Endodermal cell (in vitro differentiated cells): ENCODE measurements around the gene KCNQ4. TPM values are rescaled to one million over a fixed set of nuclear protein-coding genes. Genes with fewer than 3 reads are reported as not detected.

Source experiments
- DNase-seq: peaks from one replicate; pipeline ENCODE4 v3.0.0-alpha.2; 2017
- H3K27ac ChIP-seq: 2 replicates; pipeline ENCODE4 v1.5.1; 2013; ENCODE audit warnings: mild to moderate bottlenecking, low read depth, low read length, moderate library complexity
- H3K27me3 ChIP-seq: 2 replicates; pipeline ENCODE4 v1.6.1; 2013; ENCODE audit warnings: mild to moderate bottlenecking, low read length, moderate library complexity; ENCODE audit not compliant: insufficient read depth, control insufficient read depth, poor library complexity, severe bottlenecking
- H3K36me3 ChIP-seq: 2 replicates; pipeline ENCODE4 v1.7.0; 2013; ENCODE audit warnings: mild to moderate bottlenecking, low read length, moderate library complexity; ENCODE audit not compliant: control insufficient read depth, insufficient read depth
- H3K4me1 ChIP-seq: one replicate; pipeline ENCODE4 v1.7.0; 2013; ENCODE audit warnings: low read length; ENCODE audit not compliant: control insufficient read depth, insufficient read depth
- H3K4me3 ChIP-seq: 2 replicates; pipeline ENCODE4 v1.5.1; 2013; ENCODE audit warnings: mild to moderate bottlenecking, low read length, moderate library complexity
- H3K9ac ChIP-seq: 2 replicates; pipeline ENCODE4 v1.6.1; 2013; ENCODE audit warnings: mild to moderate bottlenecking, low read length, moderate library complexity; ENCODE audit not compliant: poor library complexity, severe bottlenecking; ENCODE audit errors: extremely low read depth
- H3K9me3 ChIP-seq: 2 replicates; pipeline ENCODE4 v1.6.1; 2013; ENCODE audit warnings: mild to moderate bottlenecking, low read length, moderate library complexity; ENCODE audit not compliant: control insufficient read depth
- H3K27ac Mint-ChIP-seq: 2 replicates; pipeline ENCODE4 v1.8.0; 2020; ENCODE audit warnings: mixed read lengths
- H3K27me3 Mint-ChIP-seq: 2 replicates; pipeline ENCODE4 v1.8.0; 2021; ENCODE audit warnings: mild to moderate bottlenecking, mixed read lengths; ENCODE audit not compliant: insufficient read depth
- H3K36me3 Mint-ChIP-seq: 2 replicates; pipeline ENCODE4 v1.8.0; 2020; ENCODE audit warnings: low read depth, mixed read lengths
- H3K4me1 Mint-ChIP-seq: 2 replicates; pipeline ENCODE4 v1.8.0; 2020; ENCODE audit warnings: mixed read lengths
- H3K4me3 Mint-ChIP-seq: 2 replicates; pipeline ENCODE4 v1.8.0; 2020; ENCODE audit warnings: mild to moderate bottlenecking, moderate library complexity, mixed read lengths
- H3K9me3 Mint-ChIP-seq: 2 replicates; pipeline ENCODE4 v1.8.0; 2020; ENCODE audit warnings: mild to moderate bottlenecking, mixed read lengths
- CTCF ChIP-seq: fragments of 200-600 bp; sonication (generic); conservative IDR thresholded peaks from 2 replicates; pipeline ENCODE4 v1.5.0; 2021; ENCODE audit warnings: antibody characterized with exemption, mild to moderate bottlenecking
- WGBS, 2 experiments: methylation state at CpG; one replicate each; pipeline versions ENCODE4 v1.1.5 to v1.1.7; 2013; ENCODE audit warnings: missing lambda C conversion rate in 2 of 2, mixed read lengths in 1 of 2; ENCODE audit not compliant: insufficient coverage in 1 of 2, insufficient read length in 1 of 2; 5-methylcytosine and 5-hydroxymethylcytosine counted together
- total RNA-seq, 2 donors: library from RNA; stranded (reverse); fragmentation: NEBNext Ultra II Directional in 1 of 2; extraction: Animal tissue kit (Norgen Biotek cat#: 25700) in 1 of 2; gene quantifications; 2 replicates in 1 of 2; 3 replicates in 1 of 2; pipeline ENCODE4 v1.2.1, GENCODE V29; 2021

KCNQ4 gene
- total RNA-seq, 2 donors from 2014 or later = 0.22 to 0.88 TPM

DNA sequence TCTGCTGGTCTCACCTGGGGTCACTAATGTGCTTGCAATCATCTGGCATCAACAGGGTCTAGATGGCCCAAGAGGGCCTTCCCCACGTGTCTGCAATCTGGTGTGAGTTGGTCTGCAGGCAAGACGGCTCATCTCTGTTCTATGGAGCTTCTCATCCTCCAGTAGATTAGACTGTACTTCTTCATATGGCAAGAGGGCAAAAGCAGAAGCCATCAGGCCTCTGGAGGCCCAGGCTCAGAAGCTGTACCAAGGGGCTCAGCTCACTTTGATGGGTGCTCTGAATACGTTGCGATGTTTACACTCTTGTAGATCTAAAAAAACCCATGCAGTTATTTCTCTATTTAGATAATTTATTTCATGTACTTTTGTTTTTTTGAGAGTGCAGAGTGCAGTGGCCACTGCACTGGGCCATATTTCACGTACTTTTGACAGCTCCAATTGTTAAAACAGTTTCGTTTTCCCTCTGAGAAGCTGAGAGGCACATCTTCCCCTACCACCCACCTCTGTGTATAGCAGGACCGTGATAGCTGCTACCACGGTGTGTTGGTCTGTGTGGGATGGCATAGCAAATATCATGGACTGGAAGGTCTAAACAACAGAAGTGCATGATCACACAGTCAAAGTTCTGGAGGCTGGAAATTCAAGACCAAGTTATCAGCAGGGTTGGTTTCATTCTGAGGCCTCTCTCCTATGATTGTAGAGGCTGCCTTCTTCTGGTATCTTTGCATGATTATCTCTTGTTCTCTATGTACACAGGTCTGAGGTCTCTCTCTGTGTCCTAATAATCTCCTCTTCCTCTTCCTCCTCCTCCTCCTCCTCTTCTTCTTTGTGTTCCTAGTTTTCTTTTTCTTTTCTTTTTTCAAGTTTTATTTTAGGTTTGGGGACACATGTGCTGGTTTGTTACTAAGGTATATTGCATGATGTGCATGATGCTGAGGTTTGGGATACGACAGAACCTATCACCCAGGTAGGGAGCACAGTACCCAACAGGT, 61.6 kb downstream of the KCNQ4 start:
- H3K27me3 ChIP-seq = no peaks in the 10 kb centered on the region
- no peak for DNase-seq
- 87 to 88% methylated on average over 6 to 9 of the region's 9 CpGs for WGBS, 2 experiments
- no peak overlapping the region for H3K9ac ChIP-seq
- H3K27ac ChIP-seq = no peak overlapping the region
- no peaks in the 10 kb centered on the region for H3K4me1 ChIP-seq
- Mint-ChIP-seq H3K27ac (no peak overlapping the region), H3K27me3 (peaks cover 5% of the 10 kb centered on the region), H3K4me3 (no peak overlapping the region), H3K4me1 (peaks cover 5% of the 10 kb centered on the region), H3K9me3 (peaks cover 8% of the 10 kb centered on the region), H3K36me3 (no peaks in the 10 kb centered on the region)
- H3K36me3 ChIP-seq = no peaks in the 10 kb centered on the region
- no peak for TF ChIP-seq CTCF
- H3K9me3 ChIP-seq = peaks cover 7% of the 10 kb centered on the region
- H3K4me3 ChIP-seq = no peak overlapping the region

- no peak for TF ChIP-seq CTCF
- Histone ChIP-seq H3K4me1 (no peaks in the 10 kb centered on the region), H3K4me3 (no peak overlapping the region), H3K36me3 (no peaks in the 10 kb centered on the region), H3K9ac (no peak overlapping the region), H3K27ac (no peak overlapping the region), H3K9me3 (peaks cover 7% of the 10 kb centered on the region), H3K27me3 (no peaks in the 10 kb centered on the region)
- H3K27me3 Mint-ChIP-seq = peaks cover 5% of the 10 kb centered on the region
- H3K4me3 Mint-ChIP-seq = no peak overlapping the region
- 100% methylated on average over 1 of the region's 1 CpG; no CpG with 5 or more reads in 1 of the 2 experiments for WGBS, 2 experiments
- H3K27ac Mint-ChIP-seq = no peak overlapping the region
- H3K9me3 Mint-ChIP-seq = peaks cover 8% of the 10 kb centered on the region
- H3K4me1 Mint-ChIP-seq = peaks cover 1% of the 10 kb centered on the region
- DNase-seq = no peak
- no peaks in the 10 kb centered on the region for H3K36me3 Mint-ChIP-seq
These were observed 62.3 kb downstream of the KCNQ4 start for GRCh38 chr1:40845895-40846294.

GRCh38 chr1:40847023-40847745, 63.6 kb downstream of the KCNQ4 start:
- H3K27ac ChIP-seq = peak overlapping the region; percentile 60
- H3K9me3 ChIP-seq = peaks cover 7% of the 10 kb centered on the region
- no peak overlapping the region for H3K4me3 Mint-ChIP-seq
- no peak for DNase-seq
- H3K27me3 Mint-ChIP-seq = peaks cover 5% of the 10 kb centered on the region
- H3K36me3 Mint-ChIP-seq = no peaks in the 10 kb centered on the region
- WGBS, 2 experiments = 89 to 92% methylated on average over 4 to 6 of the region's 6 CpGs
- H3K4me3 ChIP-seq = no peak overlapping the region
- no peaks in the 10 kb centered on the region for H3K36me3 ChIP-seq
- H3K27ac Mint-ChIP-seq = no peak overlapping the region
- TF ChIP-seq CTCF = no peak
- peaks cover 8% of the 10 kb centered on the region for H3K9me3 Mint-ChIP-seq
- H3K4me1 ChIP-seq = no peaks in the 10 kb centered on the region
- peaks cover 1% of the 10 kb centered on the region for H3K4me1 Mint-ChIP-seq
- H3K27me3 ChIP-seq = no peaks in the 10 kb centered on the region
- H3K9ac ChIP-seq = no peak overlapping the region
